Testis (tissue), 2 donors: ENCODE data around the gene CXXC5.

Experiments used
- CTCF ChIP-seq, 3 experiments: fragments of 450-650 bp in 2 of 3; fragments of 200-600 bp in 1 of 3; sonication (generic) in 1 of 3; IDR thresholded peaks; one replicate each; pipeline ENCODE4 v1.5.1; 2016 to 2019; ENCODE audit warnings: antibody characterized with exemption in 3 of 3, mild to moderate bottlenecking in 2 of 3, moderate library complexity in 1 of 3
- POLR2A ChIP-seq: fragments of 450-650 bp; IDR thresholded peaks from one replicate; pipeline ENCODE4 v1.6.1; 2017; ENCODE audit warnings: antibody characterized with exemption, mild to moderate bottlenecking, moderate library complexity

GRCh38 chr5:139704748-139705147 is 56.6 kb downstream of the CXXC5 start:
- TF ChIP-seq CTCF (IDR thresholded peaks at IDR 0.05) (no peak), POLR2A (no peak)
